Spleen (tissue), 11 donors: Measurements from ENCODE around the gene DEPDC4. TPM values are rescaled to one million over a fixed set of nuclear protein-coding genes. Genes with fewer than 3 reads are reported as not detected.

Experiments used
- DNase-seq: peaks from one replicate; pipeline ENCODE4 v3.0.0-alpha.2; 2020
- H3K27ac ChIP-seq, 8 donors: fragments of 200-600 bp; sonication (generic) in 7 of 8; 1 replicate in 4 of 8; 2 replicates in 4 of 8; pipeline versions ENCODE4 v1.5.0 to v1.8.0; 2016 to 2021; ENCODE audit warnings: inconsistent platforms in 4 of 8, mild to moderate bottlenecking in 4 of 8, moderate library complexity in 1 of 8
- H3K27me3 ChIP-seq, 7 donors: fragments of 200-600 bp; sonication (generic) in 6 of 7; replicated peaks in 1 of 7; 1 replicate in 4 of 7; 2 replicates in 3 of 7; pipeline versions ENCODE4 v1.5.0 to v1.8.0; 2016 to 2021; ENCODE audit warnings: inconsistent platforms in 3 of 7, mild to moderate bottlenecking in 1 of 7
- H3K36me3 ChIP-seq, 6 donors: fragments of 200-600 bp; sonication (generic) in 5 of 6; 1 replicate in 4 of 6; 2 replicates in 2 of 6; pipeline versions ENCODE4 v1.5.0 to v1.8.0; 2016 to 2021; ENCODE audit warnings: inconsistent platforms in 2 of 6
- H3K4me1 ChIP-seq, 6 donors: fragments of 200-600 bp; sonication (generic) in 5 of 6; 1 replicate in 3 of 6; 2 replicates in 3 of 6; pipeline versions ENCODE4 v1.5.0 to v1.8.0; 2016 to 2021; ENCODE audit warnings: inconsistent platforms in 3 of 6
- H3K4me3 ChIP-seq, 8 donors: fragments of 200-600 bp; sonication (generic) in 7 of 8; 1 replicate in 4 of 8; 2 replicates in 4 of 8; pipeline versions ENCODE4 v1.5.0 to v1.8.0; 2016 to 2021; ENCODE audit warnings: inconsistent platforms in 4 of 8, mild to moderate bottlenecking in 4 of 8, moderate library complexity in 2 of 8
- H3K9me3 ChIP-seq, 8 donors: fragments of 200-600 bp; sonication (generic) in 7 of 8; 1 replicate in 4 of 8; 2 replicates in 4 of 8; pipeline versions ENCODE4 v1.5.0 to v1.8.0; 2016 to 2021; ENCODE audit warnings: inconsistent platforms in 4 of 8
- CTCF ChIP-seq, 11 experiments: fragments of 200-600 bp in 7 of 11; fragments of 450-650 bp in 4 of 11; sonication (generic) in 4 of 11; IDR thresholded peaks in 8 of 11; conservative IDR thresholded peaks in 3 of 11; 1 replicate in 7 of 11; 2 replicates in 4 of 11; pipeline versions ENCODE4 v1.4.0 to v1.8.0; 2016 to 2021; ENCODE audit warnings: antibody characterized with exemption in 11 of 11, inconsistent platforms in 4 of 11, mild to moderate bottlenecking in 1 of 11
- POLR2A ChIP-seq, 3 donors: fragments of 450-650 bp; IDR thresholded peaks; one replicate each; pipeline ENCODE4 v1.5.1; 2017; ENCODE audit warnings: antibody characterized with exemption in 3 of 3, mild to moderate bottlenecking in 1 of 3
- POLR2AphosphoS5 ChIP-seq, 3 donors: sonication (generic); formaldehyde crosslinking; IDR thresholded peaks; one replicate each; pipeline ENCODE4 v1.5.1; 2017; ENCODE audit warnings: antibody characterized with exemption in 3 of 3
- WGBS, 5 donors: extraction: QIAGEN DNeasy Blood & Tissue Kit in 3 of 5; methylation state at CpG; one replicate each; pipeline versions ENCODE4 v1.1.5 to v1.1.7; 2013 to 2018; 5-methylcytosine and 5-hydroxymethylcytosine counted together
- intact Hi-C: fragments of 100-400 bp; cut with DNase I; formaldehyde crosslinking; loops from one replicate; pipeline ENCODE4 v1.15.0; 2023; ENCODE audit warnings: low total_unique reads
- polyA plus RNA-seq, 3 donors: library from polyadenylated mRNA; stranded (reverse); fragments of 200-250 nt; gene quantifications; one replicate each; pipeline ENCODE4 v1.2.1, GENCODE V29; 2013
- total RNA-seq, 7 donors: library from RNA; depleted of rRNA in 3 of 7; stranded (reverse); fragments of >200 nt in 3 of 7; fragmentation: NEBNext Ultra II Directional in 4 of 7; extraction: Animal tissue kit (Norgen Biotek cat#: 25700) in 4 of 7; gene quantifications; one replicate each; pipeline versions ENCODE4 v1.1.0 to v1.2.1, GENCODE V29; 2016 to 2021
- donor health status: healthy with polysubstance abuse.
- donor health status: DM: no; HTN: no; CAD: no; lungs with moderate emphysema.
- donor health status: DM: no; HTN: no; CAD: no.
- donor health status: Bipolar disorder and iron deficiency.
- donor health status: healthy.
- donor health status: DM: no; HTN: no; CAD: no.
- donor health status: DM: yes; HTN: yes; CAD: no.

DEPDC4 gene
- total and polyA plus RNA-seq, 10 donors: 0.22 to 1.4 (median 0.64) TPM; not detected in 2

GRCh38 chr12:100249941-100250340 is 16.9 kb downstream of the DEPDC4 start:
- no peak for TF ChIP-seq POLR2A (IDR thresholded peaks at IDR 0.05)
- TF ChIP-seq CTCF (IDR thresholded peaks at IDR 0.05 in 8 of 11, conservative IDR thresholded peaks at IDR 0.05 in 3 of 11): no peak
- no peak for TF ChIP-seq POLR2AphosphoS5 (IDR thresholded peaks at IDR 0.05)
- Histone ChIP-seq H3K36me3 (no peaks in the 10 kb centered on the region), H3K4me3 (no peak overlapping the region), H3K9me3 (no peaks in the 10 kb centered on the region), H3K4me1 (no peaks in the 10 kb centered on the region), H3K27ac (no peak overlapping the region), H3K27me3 (no peaks in the 10 kb centered on the region)
- intact Hi-C loops: no loop called here
- no peak for DNase-seq
- WGBS, 5 donors: 70 to 92% (median 82%) methylated on average over 7 of the region's 7 CpGs

GRCh38 chr12:100248886-100249285 is 18.0 kb downstream of the DEPDC4 start:
- Histone ChIP-seq H3K36me3 (no peaks in the 10 kb centered on the region), H3K27me3 (no peaks in the 10 kb centered on the region), H3K9me3 (no peaks in the 10 kb centered on the region), H3K27ac (no peak overlapping the region), H3K4me1 (no peaks in the 10 kb centered on the region), H3K4me3 (no peak overlapping the region)
- intact Hi-C loops: no loop called here
- TF ChIP-seq CTCF (IDR thresholded peaks at IDR 0.05 in 8 of 11, conservative IDR thresholded peaks at IDR 0.05 in 3 of 11) (no peak), POLR2A (IDR thresholded peaks at IDR 0.05) (no peak), POLR2AphosphoS5 (IDR thresholded peaks at IDR 0.05) (no peak)
- no peak for DNase-seq

GRCh38 chr12:100247765-100248164 is 19.1 kb downstream of the DEPDC4 start:
- no peaks in the 10 kb centered on the region for H3K9me3 ChIP-seq
- intact Hi-C loops: no loop called here
- H3K27ac ChIP-seq: no peak overlapping the region
- no peaks in the 10 kb centered on the region for H3K4me1 ChIP-seq
- H3K36me3 ChIP-seq: no peaks in the 10 kb centered on the region
- no peaks in the 10 kb centered on the region for H3K27me3 ChIP-seq
- 95 to 97% (median 95%) methylated on average over 4 of the region's 4 CpGs for WGBS, 5 donors
- no peak for DNase-seq
- no peak for TF ChIP-seq CTCF (IDR thresholded peaks at IDR 0.05 in 8 of 11, conservative IDR thresholded peaks at IDR 0.05 in 3 of 11)
- TF ChIP-seq POLR2A (IDR thresholded peaks at IDR 0.05): no peak
- TF ChIP-seq POLR2AphosphoS5 (IDR thresholded peaks at IDR 0.05): no peak
- H3K4me3 ChIP-seq: no peak overlapping the region

GRCh38 chr12:100243137-100243536 is 23.7 kb downstream of the DEPDC4 start:
- DNase-seq: no peak
- Histone ChIP-seq H3K4me1 (no peaks in the 10 kb centered on the region), H3K9me3 (no peaks in the 10 kb centered on the region), H3K4me3 (no peak overlapping the region), H3K27me3 (no peaks in the 10 kb centered on the region), H3K27ac (no peak overlapping the region), H3K36me3 (no peaks in the 10 kb centered on the region)
- TF ChIP-seq POLR2A (IDR thresholded peaks at IDR 0.05): no peak
- TF ChIP-seq CTCF (IDR thresholded peaks at IDR 0.05 in 8 of 11, conservative IDR thresholded peaks at IDR 0.05 in 3 of 11): no peak
- TF ChIP-seq POLR2AphosphoS5 (IDR thresholded peaks at IDR 0.05): no peak
- 76 to 93% (median 84%) methylated on average over 5 of the region's 5 CpGs for WGBS, 5 donors
- intact Hi-C loops: no loop called here
